Measurements from ENCODE around the gene SNX33.

DNA sequence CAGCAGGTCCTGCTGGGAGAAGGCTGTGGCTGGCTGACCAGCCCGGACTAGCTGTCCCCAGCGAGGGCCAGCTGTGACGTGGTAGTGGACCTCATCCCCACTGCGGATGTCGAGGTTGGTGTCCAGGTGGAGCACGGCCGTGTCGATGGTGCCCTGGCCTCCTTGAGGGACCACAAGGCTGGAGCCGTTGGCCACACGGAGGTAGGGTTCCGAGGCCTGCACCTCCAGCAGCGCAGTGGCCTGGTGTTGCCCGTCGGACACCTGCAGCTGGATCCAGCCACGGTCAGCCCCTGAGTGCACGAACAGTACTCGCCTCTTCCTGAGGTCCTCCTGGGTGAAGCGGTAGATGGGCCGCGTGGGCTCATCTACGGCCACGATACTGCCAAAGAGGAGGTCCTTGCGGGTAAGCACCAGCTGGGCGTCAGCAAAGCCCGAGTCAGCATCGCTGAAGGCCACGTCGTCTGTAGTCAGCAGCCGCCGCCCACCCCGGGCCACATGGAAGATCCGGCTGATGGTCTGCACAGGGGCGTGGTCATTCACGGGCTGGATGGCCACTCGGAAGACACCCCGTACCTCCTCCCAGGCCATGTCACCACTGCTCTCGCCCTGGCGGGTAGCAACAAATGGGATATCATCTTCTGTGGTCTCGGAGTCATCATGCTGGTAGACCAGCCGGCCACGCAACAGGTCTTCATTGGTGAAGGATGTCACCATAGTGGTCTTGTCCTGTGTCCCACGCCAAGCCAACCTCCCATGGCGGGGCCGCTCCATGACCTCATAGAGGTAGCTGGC lies 40.0 kb downstream of the SNX33 start:
- TF ChIP-seq NR3C1 (IDR thresholded peaks at IDR 0.05) = no peak
- TF ChIP-seq, protein P1, sequence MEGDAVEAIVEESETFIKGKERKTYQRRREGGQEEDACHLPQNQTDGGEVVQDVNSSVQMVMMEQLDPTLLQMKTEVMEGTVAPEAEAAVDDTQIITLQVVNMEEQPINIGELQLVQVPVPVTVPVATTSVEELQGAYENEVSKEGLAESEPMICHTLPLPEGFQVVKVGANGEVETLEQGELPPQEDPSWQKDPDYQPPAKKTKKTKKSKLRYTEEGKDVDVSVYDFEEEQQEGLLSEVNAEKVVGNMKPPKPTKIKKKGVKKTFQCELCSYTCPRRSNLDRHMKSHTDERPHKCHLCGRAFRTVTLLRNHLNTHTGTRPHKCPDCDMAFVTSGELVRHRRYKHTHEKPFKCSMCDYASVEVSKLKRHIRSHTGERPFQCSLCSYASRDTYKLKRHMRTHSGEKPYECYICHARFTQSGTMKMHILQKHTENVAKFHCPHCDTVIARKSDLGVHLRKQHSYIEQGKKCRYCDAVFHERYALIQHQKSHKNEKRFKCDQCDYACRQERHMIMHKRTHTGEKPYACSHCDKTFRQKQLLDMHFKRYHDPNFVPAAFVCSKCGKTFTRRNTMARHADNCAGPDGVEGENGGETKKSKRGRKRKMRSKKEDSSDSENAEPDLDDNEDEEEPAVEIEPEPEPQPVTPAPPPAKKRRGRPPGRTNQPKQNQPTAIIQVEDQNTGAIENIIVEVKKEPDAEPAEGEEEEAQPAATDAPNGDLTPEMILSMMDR (IDR thresholded peaks at IDR 0.05) = no peak
- no peak for TF ChIP-seq CBX2 (IDR thresholded peaks at IDR 0.05; ENCODE audit: borderline replicate concordance, low read depth)
- TF ChIP-seq RAD21 (conservative IDR thresholded peaks at IDR 0.05 in 1 of 2, IDR thresholded peaks at IDR 0.05 in 1 of 2) = no peak
- no peak for TF ChIP-seq EP300 (IDR thresholded peaks at IDR 0.05)
- TF ChIP-seq SMC3 (IDR thresholded peaks at IDR 0.05) = no peak

Data from A549 (cell line).